WTC11 (cell line): ENCODE measurements around the gene UBE2R2. TPM values are rescaled to one million over a fixed set of nuclear protein-coding genes. Genes with fewer than 3 reads are reported as not detected.
A peak's percentile ranks its signal among the peaks of the same experiment; 100 is the strongest.

Experiments used
- ATAC-seq: fragments of 200-7000 bp; cut with Tn5 transposase; 2 replicates; pipeline ENCODE4 v1.10.0; 2021; ENCODE audit warnings: mild to moderate bottlenecking, moderate library complexity
- CTCF ChIA-PET: fragments of 300-600 bp; sonication (Branson Sonifier 250); formaldehyde crosslinking; loops from one replicate; lab custom pipeline; 2021; ENCODE audit warnings: antibody characterized with exemption; lab: Charles Lee
- POLR2A ChIA-PET: fragments of 350-600 bp; sonication (Branson Sonifier 250); formaldehyde crosslinking; loops from one replicate; lab custom pipeline; 2021; ENCODE audit warnings: antibody characterized with exemption; lab: Charles Lee
- DNase-seq: peaks from one replicate; pipeline ENCODE4 v3.0.0; 2021; ENCODE audit warnings: low spot score
- H3K27ac Mint-ChIP-seq: 2 replicates; pipeline ENCODE4 v1.8.0; 2021; ENCODE audit warnings: mixed read lengths
- H3K27me3 Mint-ChIP-seq: 2 replicates; pipeline ENCODE4 v1.8.0; 2021; ENCODE audit warnings: low read depth, mild to moderate bottlenecking, moderate library complexity, mixed read lengths
- H3K36me3 Mint-ChIP-seq: 2 replicates; pipeline ENCODE4 v1.8.0; 2021; ENCODE audit warnings: mixed read lengths
- H3K4me1 Mint-ChIP-seq: 2 replicates; pipeline ENCODE4 v1.8.0; 2022; ENCODE audit warnings: mixed read lengths
- H3K4me3 Mint-ChIP-seq: 2 replicates; pipeline ENCODE4 v1.8.0; 2021; ENCODE audit warnings: mild to moderate bottlenecking, moderate library complexity, mixed read lengths
- H3K9me3 Mint-ChIP-seq: 2 replicates; pipeline ENCODE4 v1.8.0; 2021; ENCODE audit warnings: mixed read lengths
- ATF1 ChIP-seq: sonication (generic); formaldehyde crosslinking; IDR thresholded peaks from 2 replicates; pipeline ENCODE4 v1.8.1; 2023; ENCODE audit warnings: mild to moderate bottlenecking, moderate library complexity, missing genetic modification reagents
- CBFB ChIP-seq: sonication (generic); formaldehyde crosslinking; IDR thresholded peaks from 2 replicates; pipeline ENCODE4 v1.8.1; 2022; ENCODE audit warnings: mild to moderate bottlenecking, low read depth, missing genetic modification reagents
- CREB1 ChIP-seq: sonication (generic); formaldehyde crosslinking; IDR thresholded peaks from 2 replicates; pipeline ENCODE4 v1.8.0; 2023; ENCODE audit warnings: mild to moderate bottlenecking, missing genetic modification reagents
- CTCF ChIP-seq: fragments of 200-600 bp; IDR thresholded peaks from 2 replicates; pipeline ENCODE4 v1.8.0; 2022; ENCODE audit warnings: antibody characterized with exemption
- ELF4 ChIP-seq: sonication (generic); formaldehyde crosslinking; IDR thresholded peaks from 2 replicates; pipeline ENCODE4 v1.8.1; 2022; ENCODE audit warnings: low read depth, mild to moderate bottlenecking, moderate library complexity, missing genetic modification reagents
- ETV6 ChIP-seq: sonication (generic); formaldehyde crosslinking; IDR thresholded peaks from 2 replicates; pipeline ENCODE4 v1.8.1; 2022; ENCODE audit warnings: mild to moderate bottlenecking, missing genetic modification reagents
- HMGA2 ChIP-seq: fragments of 250-450 bp; sonication (Bioruptor Pico); IDR thresholded peaks from 2 replicates; pipeline ENCODE4 v1.4.0; 2021; ENCODE audit warnings: mild to moderate bottlenecking, moderate library complexity
- NFE2L1 ChIP-seq: sonication (generic); formaldehyde crosslinking; IDR thresholded peaks from 2 replicates; pipeline ENCODE4 v1.8.1; 2023; ENCODE audit warnings: missing genetic modification reagents
- OVOL2 ChIP-seq: fragments of 250-450 bp; sonication (Bioruptor Pico); IDR thresholded peaks from 2 replicates; pipeline ENCODE4 v1.9.0; 2021; ENCODE audit warnings: mild to moderate bottlenecking, borderline replicate concordance
- RORB ChIP-seq: fragments of 250-450 bp; sonication (Bioruptor Pico); IDR thresholded peaks from 2 replicates; pipeline ENCODE4 v1.9.0; 2021; ENCODE audit warnings: mild to moderate bottlenecking
- SMAD3 ChIP-seq: sonication (generic); formaldehyde crosslinking; IDR thresholded peaks from 2 replicates; pipeline ENCODE4 v1.8.0; 2022; ENCODE audit warnings: missing genetic modification reagents, mild to moderate bottlenecking, borderline replicate concordance
- TCF7 ChIP-seq: sonication (generic); formaldehyde crosslinking; IDR thresholded peaks from 2 replicates; pipeline ENCODE4 v1.8.0; 2022; ENCODE audit warnings: mild to moderate bottlenecking, low read depth, missing genetic modification reagents, moderate library complexity
- TEAD4 ChIP-seq: sonication (generic); formaldehyde crosslinking; IDR thresholded peaks from 2 replicates; pipeline ENCODE4 v1.8.0; 2022; ENCODE audit warnings: mild to moderate bottlenecking, missing genetic modification reagents
- ZBTB21 ChIP-seq: sonication (generic); formaldehyde crosslinking; IDR thresholded peaks from 2 replicates; pipeline ENCODE4 v1.8.1; 2023; ENCODE audit warnings: mild to moderate bottlenecking, missing genetic modification reagents, borderline replicate concordance
- ZNF263 ChIP-seq: sonication (generic); formaldehyde crosslinking; IDR thresholded peaks from 2 replicates; pipeline ENCODE4 v1.8.1; 2022; ENCODE audit warnings: low read depth, mild to moderate bottlenecking, moderate library complexity, missing genetic modification reagents
- ZNF317 ChIP-seq: sonication (generic); formaldehyde crosslinking; IDR thresholded peaks from 2 replicates; pipeline ENCODE4 v1.8.1; 2023; ENCODE audit warnings: low read depth, mild to moderate bottlenecking, moderate library complexity, missing genetic modification reagents, borderline replicate concordance
- total RNA-seq: library from RNA; stranded (reverse); gene quantifications from 3 replicates; pipeline ENCODE4 v1.2.3, GENCODE V29; 2021
- TF ChIP-seq, protein P1 (sequence below): sonication (generic); formaldehyde crosslinking; conservative IDR thresholded peaks from 2 replicates; pipeline ENCODE4 v1.8.1; 2022; ENCODE audit warnings: mild to moderate bottlenecking, missing genetic modification reagents
- TF ChIP-seq, protein P2 (sequence below): sonication (generic); formaldehyde crosslinking; IDR thresholded peaks from 2 replicates; pipeline ENCODE4 v1.8.0; 2022; ENCODE audit warnings: mild to moderate bottlenecking, missing genetic modification reagents
- TF ChIP-seq, protein P3 (sequence below): sonication (generic); formaldehyde crosslinking; IDR thresholded peaks from 2 replicates; pipeline ENCODE4 v1.8.0; 2022; ENCODE audit warnings: missing genetic modification reagents

Gene UBE2R2
- total RNA-seq, 1 experiment from 2014 or later, result 45.0 TPM

GRCh38 chr9:33809506-33809905 lies 7.5 kb upstream of the UBE2R2 start:
- ATAC-seq (no peak), DNase-seq (no peak)
- Mint-ChIP-seq H3K27ac (no peak overlapping the region), H3K36me3 (no peaks in the 10 kb centered on the region), H3K27me3 (no peaks in the 10 kb centered on the region), H3K4me3 (no peak overlapping the region), H3K9me3 (no peaks in the 10 kb centered on the region), H3K4me1 (peaks cover 7% of the 10 kb centered on the region)
- ChIA-PET CTCF (no interaction called here), POLR2A (no interaction called here)
- TF ChIP-seq TCF7 (CRISPR knock-in tag) (no peak), CREB1 (CRISPR knock-in tag) (no peak), ATF1 (CRISPR knock-in tag) (no peak), ZNF263 (no peak), RORB (CRISPR knock-in tag) (no peak), CBFB (no peak), ETV6 (no peak), NFE2L1 (CRISPR knock-in tag) (no peak), CTCF (no peak), ZNF317 (CRISPR knock-in tag) (no peak)
- TF ChIP-seq, protein P1, sequence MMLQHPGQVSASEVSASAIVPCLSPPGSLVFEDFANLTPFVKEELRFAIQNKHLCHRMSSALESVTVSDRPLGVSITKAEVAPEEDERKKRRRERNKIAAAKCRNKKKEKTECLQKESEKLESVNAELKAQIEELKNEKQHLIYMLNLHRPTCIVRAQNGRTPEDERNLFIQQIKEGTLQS (CRISPR knock-in tag), result no peak
- TF ChIP-seq, protein P2, sequence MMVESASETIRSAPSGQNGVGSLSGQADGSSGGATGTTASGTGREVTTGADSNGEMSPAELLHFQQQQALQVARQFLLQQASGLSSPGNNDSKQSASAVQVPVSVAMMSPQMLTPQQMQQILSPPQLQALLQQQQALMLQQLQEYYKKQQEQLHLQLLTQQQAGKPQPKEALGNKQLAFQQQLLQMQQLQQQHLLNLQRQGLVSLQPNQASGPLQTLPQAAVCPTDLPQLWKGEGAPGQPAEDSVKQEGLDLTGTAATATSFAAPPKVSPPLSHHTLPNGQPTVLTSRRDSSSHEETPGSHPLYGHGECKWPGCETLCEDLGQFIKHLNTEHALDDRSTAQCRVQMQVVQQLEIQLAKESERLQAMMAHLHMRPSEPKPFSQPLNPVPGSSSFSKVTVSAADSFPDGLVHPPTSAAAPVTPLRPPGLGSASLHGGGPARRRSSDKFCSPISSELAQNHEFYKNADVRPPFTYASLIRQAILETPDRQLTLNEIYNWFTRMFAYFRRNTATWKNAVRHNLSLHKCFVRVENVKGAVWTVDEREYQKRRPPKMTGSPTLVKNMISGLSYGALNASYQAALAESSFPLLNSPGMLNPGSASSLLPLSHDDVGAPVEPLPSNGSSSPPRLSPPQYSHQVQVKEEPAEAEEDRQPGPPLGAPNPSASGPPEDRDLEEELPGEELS (CRISPR knock-in tag), result no peak

- Mint-ChIP-seq H3K9me3 (no peaks in the 10 kb centered on the region), H3K36me3 (no peaks in the 10 kb centered on the region), H3K27me3 (no peaks in the 10 kb centered on the region), H3K4me3 (no peak overlapping the region), H3K4me1 (peaks cover 17% of the 10 kb centered on the region), H3K27ac (no peak overlapping the region)
- TF ChIP-seq OVOL2 (CRISPR knock-in tag) (no peak), ELF4 (CRISPR knock-in tag) (no peak), HMGA2 (CRISPR knock-in tag) (no peak), SMAD3 (CRISPR knock-in tag) (no peak), ZBTB21 (CRISPR knock-in tag) (no peak), TEAD4 (CRISPR knock-in tag) (no peak), CTCF (peak; percentile 38)
- TF ChIP-seq, protein P3, sequence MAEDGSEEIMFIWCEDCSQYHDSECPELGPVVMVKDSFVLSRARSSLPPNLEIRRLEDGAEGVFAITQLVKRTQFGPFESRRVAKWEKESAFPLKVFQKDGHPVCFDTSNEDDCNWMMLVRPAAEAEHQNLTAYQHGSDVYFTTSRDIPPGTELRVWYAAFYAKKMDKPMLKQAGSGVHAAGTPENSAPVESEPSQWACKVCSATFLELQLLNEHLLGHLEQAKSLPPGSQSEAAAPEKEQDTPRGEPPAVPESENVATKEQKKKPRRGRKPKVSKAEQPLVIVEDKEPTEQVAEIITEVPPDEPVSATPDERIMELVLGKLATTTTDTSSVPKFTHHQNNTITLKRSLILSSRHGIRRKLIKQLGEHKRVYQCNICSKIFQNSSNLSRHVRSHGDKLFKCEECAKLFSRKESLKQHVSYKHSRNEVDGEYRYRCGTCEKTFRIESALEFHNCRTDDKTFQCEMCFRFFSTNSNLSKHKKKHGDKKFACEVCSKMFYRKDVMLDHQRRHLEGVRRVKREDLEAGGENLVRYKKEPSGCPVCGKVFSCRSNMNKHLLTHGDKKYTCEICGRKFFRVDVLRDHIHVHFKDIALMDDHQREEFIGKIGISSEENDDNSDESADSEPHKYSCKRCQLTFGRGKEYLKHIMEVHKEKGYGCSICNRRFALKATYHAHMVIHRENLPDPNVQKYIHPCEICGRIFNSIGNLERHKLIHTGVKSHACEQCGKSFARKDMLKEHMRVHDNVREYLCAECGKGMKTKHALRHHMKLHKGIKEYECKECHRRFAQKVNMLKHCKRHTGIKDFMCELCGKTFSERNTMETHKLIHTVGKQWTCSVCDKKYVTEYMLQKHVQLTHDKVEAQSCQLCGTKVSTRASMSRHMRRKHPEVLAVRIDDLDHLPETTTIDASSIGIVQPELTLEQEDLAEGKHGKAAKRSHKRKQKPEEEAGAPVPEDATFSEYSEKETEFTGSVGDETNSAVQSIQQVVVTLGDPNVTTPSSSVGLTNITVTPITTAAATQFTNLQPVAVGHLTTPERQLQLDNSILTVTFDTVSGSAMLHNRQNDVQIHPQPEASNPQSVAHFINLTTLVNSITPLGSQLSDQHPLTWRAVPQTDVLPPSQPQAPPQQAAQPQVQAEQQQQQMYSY (CRISPR knock-in tag), result no peak
- ChIA-PET CTCF (interaction anchor here (0.5 to 3.8 kb wide), 37 partner anchors 10 to 558 kb away, joined by 3 to 51 read pairs (median 5); partner anchors contain the start of gene PRSS3), POLR2A (interaction anchor here (0.7 kb wide), 2 partner anchors 29 to 342 kb away, joined by 3 to 10 read pairs; no protein-coding TSS in a partner anchor)
- no peak for ATAC-seq
- DNase-seq, result no peak
Observed at GRCh38 chr9:33813712-33814641, 3.0 kb upstream of the UBE2R2 start.
